HepG2 (cell line): ENCODE data around the gene JAKMIP2. TPM values are rescaled to one million over a fixed set of nuclear protein-coding genes. Genes with fewer than 3 reads are reported as not detected.

ENCODE experiments used
- ATAC-seq: fragments of 200-7000 bp; cut with Tn5 transposase; 3 replicates; pipeline ENCODE4 v1.9.1; 2020; ENCODE audit warnings: mild to moderate bottlenecking, moderate library complexity
- BruUV-seq: library from RNA; stranded (reverse); fragments of 400-500 nt; replicated peaks from 2 replicates; lab custom pipeline; 2021; lab: Mats Ljungman, UMichigan
- CTCF ChIA-PET: fragments of 300-600 bp; formaldehyde crosslinking; extraction: SDS; loops from one replicate; lab custom pipeline; 2021; ENCODE audit warnings: low total read pairs, inconsistent platforms, low intra/inter-chr PET ratio; lab: Yijun Ruan, JAX
- POLR2A ChIA-PET: fragments of 350-600 bp; sonication (Branson Sonifier 250); formaldehyde crosslinking; loops from one replicate; lab custom pipeline; 2020; ENCODE audit warnings: antibody characterized with exemption, inconsistent platforms; lab: Yijun Ruan, JAX
- DNase-seq: peaks from one replicate; pipeline ENCODE4 v3.0.0-alpha.2; 2015; ENCODE audit warnings: low spot score
- FAIRE-seq: peaks from 3 replicates; lab custom pipeline; 2011; peaks lifted over from hg19 to GRCh38; lab: Jason Lieb, UNC
- H2AFZ ChIP-seq: one replicate; pipeline ENCODE4 v1.6.1; 2011; ENCODE audit warnings: low read length, inconsistent platforms
- H3K27ac ChIP-seq: fragments of 300-600 bp; 3 replicates; pipeline ENCODE4 v1.8.0; 2011; ENCODE audit warnings: mixed run types, mild to moderate bottlenecking, mixed read lengths, low read length, inconsistent platforms; ENCODE audit not compliant: insufficient read depth; ENCODE audit errors: extremely low read length
- H3K27me3 ChIP-seq, 2 experiments: fragments of 200-600 bp in 1 of 2; 2 replicates in 1 of 2; 3 replicates in 1 of 2; pipeline versions ENCODE4 v1.6.0 to v1.8.0; 2011; ENCODE audit warnings: low read length in 2 of 2, mild to moderate bottlenecking in 2 of 2, moderate library complexity in 2 of 2, inconsistent platforms in 1 of 2; ENCODE audit not compliant: insufficient read depth in 2 of 2, control insufficient read depth in 1 of 2
- H3K36me3 ChIP-seq, 2 experiments: fragments of 200-600 bp in 1 of 2; replicated peaks in 1 of 2; 2 replicates in 1 of 2; 3 replicates in 1 of 2; pipeline versions ENCODE4 v1.5.1 to v1.8.0; 2011; ENCODE audit warnings: low read length in 2 of 2, inconsistent platforms in 1 of 2; ENCODE audit not compliant: insufficient read depth in 2 of 2, control insufficient read depth in 1 of 2
- H3K4me1 ChIP-seq: 2 replicates; pipeline ENCODE4 v1.5.1; 2012; ENCODE audit warnings: low read length, inconsistent platforms; ENCODE audit not compliant: insufficient read depth
- H3K4me2 ChIP-seq: 2 replicates; pipeline ENCODE4 v1.6.0; 2011; ENCODE audit warnings: low read depth, low read length, inconsistent platforms
- H3K4me3 ChIP-seq, 3 experiments: fragments of 200-600 bp in 1 of 3; sonication (generic), shearing (Covaris generic) in 1 of 3; replicated peaks in 1 of 3; 2 replicates each; pipeline ENCODE4 v1.5.1; 2011 to 2016; ENCODE audit warnings: low read length in 3 of 3, inconsistent platforms in 2 of 3, low read depth in 2 of 3, mild to moderate bottlenecking in 2 of 3, control low read depth in 1 of 3, mixed read lengths in 1 of 3; ENCODE audit not compliant: insufficient read depth in 1 of 3
- H3K79me2 ChIP-seq: one replicate; pipeline ENCODE4 v1.6.1; 2011; ENCODE audit warnings: low read length, inconsistent platforms; ENCODE audit not compliant: insufficient read depth
- H3K9ac ChIP-seq: 2 replicates; pipeline ENCODE4 v1.6.0; 2011; ENCODE audit warnings: mild to moderate bottlenecking, low read depth, low read length, inconsistent platforms; ENCODE audit not compliant: insufficient read depth
- H3K9me3 ChIP-seq: 2 replicates; pipeline ENCODE4 v1.5.1; 2012; ENCODE audit warnings: mild to moderate bottlenecking, low read length
- H4K20me1 ChIP-seq: 2 replicates; pipeline ENCODE4 v1.6.0; 2011; ENCODE audit warnings: inconsistent platforms, mild to moderate bottlenecking, low read length, moderate library complexity; ENCODE audit not compliant: insufficient read depth
- ARID5B ChIP-seq: IDR thresholded peaks from 2 replicates; pipeline ENCODE4 v1.4.0; 2020; ENCODE audit warnings: mild to moderate bottlenecking, missing genetic modification reagents
- ATF5 ChIP-seq: sonication (generic); formaldehyde crosslinking; IDR thresholded peaks from 2 replicates; pipeline ENCODE4 v1.4.0; 2020; ENCODE audit warnings: mild to moderate bottlenecking, low read depth, missing genetic modification reagents
- CCDC6 ChIP-seq: sonication (generic); formaldehyde crosslinking; IDR thresholded peaks from 2 replicates; pipeline ENCODE4 v1.8.1; 2022; ENCODE audit warnings: mild to moderate bottlenecking, missing genetic modification reagents, moderate library complexity
- CTCF ChIP-seq: sonication (generic); formaldehyde crosslinking; IDR thresholded peaks from 2 replicates; pipeline ENCODE4 v1.5.0; 2020; ENCODE audit warnings: mild to moderate bottlenecking, missing genetic modification reagents, moderate library complexity
- HNRNPK ChIP-seq: fragments of 200-400 bp; formaldehyde crosslinking; IDR thresholded peaks from 2 replicates; pipeline ENCODE4 v1.6.1; 2018; ENCODE audit warnings: low read length, low read depth, moderate library complexity, mild to moderate bottlenecking; ENCODE audit not compliant: poor library complexity, severe bottlenecking
- ONECUT2 ChIP-seq: sonication (generic); formaldehyde crosslinking; IDR thresholded peaks from 2 replicates; pipeline ENCODE4 v1.4.0; 2020; ENCODE audit warnings: missing genetic modification reagents
- PCBP2 ChIP-seq: fragments of 200-400 bp; formaldehyde crosslinking; optimal IDR thresholded peaks from 2 replicates; pipeline ENCODE3; 2018; ENCODE audit warnings: low read length, low read depth; ENCODE audit not compliant: poor library complexity, severe bottlenecking
- RBFOX2 ChIP-seq: fragments of 200-400 bp; formaldehyde crosslinking; IDR thresholded peaks from 2 replicates; pipeline ENCODE4 v1.6.1; 2017; ENCODE audit warnings: low read depth, mild to moderate bottlenecking, low read length
- SMC3 ChIP-seq: IDR thresholded peaks from 2 replicates; pipeline ENCODE4 v1.6.1; 2011; ENCODE audit warnings: low read length, improper control_type of control experiment
- SP5 ChIP-seq: IDR thresholded peaks from 2 replicates; pipeline ENCODE4 v1.6.1; 2016; ENCODE audit warnings: low read depth, borderline replicate concordance
- STAG1 ChIP-seq: sonication (generic); formaldehyde crosslinking; IDR thresholded peaks from 2 replicates; pipeline ENCODE4 v1.4.0; 2020; ENCODE audit warnings: missing genetic modification reagents
- TERF1 ChIP-seq: sonication (generic); formaldehyde crosslinking; IDR thresholded peaks from 2 replicates; pipeline ENCODE4 v1.8.0; 2022; ENCODE audit warnings: mild to moderate bottlenecking, missing genetic modification reagents, moderate library complexity
- ZFP1 ChIP-seq: IDR thresholded peaks from 2 replicates; pipeline ENCODE4 v1.6.1; 2016
- ZNF678 ChIP-seq: sonication (generic); formaldehyde crosslinking; IDR thresholded peaks from 2 replicates; pipeline ENCODE4 v1.4.0; 2020; ENCODE audit warnings: mild to moderate bottlenecking, missing genetic modification reagents
- WGBS: methylation state at CpG from one replicate; pipeline ENCODE4 v1.1.6; 2017; ENCODE audit warnings: low lambda C conversion rate; 5-methylcytosine and 5-hydroxymethylcytosine counted together
- in situ Hi-C: cut with HindIII; loops from 2 replicates; pipeline ENCODE4 v1.10.0; 2017; ENCODE audit warnings: low pct_unique_long_range_greater_than_20kb; ENCODE audit not compliant: extremely low pct_ligation_motif_present
- intact Hi-C: fragments of 100-400 bp; cut with micrococcal nuclease; formaldehyde crosslinking; loops from one replicate; pipeline ENCODE4 v1.10.0; 2022; ENCODE audit not compliant: unreplicated experiment
- polyA plus RNA-seq, 8 experiments: library from polyadenylated mRNA; depleted of rRNA in 3 of 8; stranded (reverse) in 7 of 8; unstranded in 1 of 8; fragments of >200 nt; fragmentation: Illumina TruSeq in 4 of 8; extraction: Trizol in 4 of 8; gene quantifications; 2 replicates each; pipeline versions ENCODE4 v1.2.1 to v1.2.3, GENCODE V29; 2011 to 2016; ENCODE audit warnings: low read depth in 4 of 8, missing spikeins in 1 of 8, mixed read lengths in 1 of 8; ENCODE audit not compliant: insufficient read depth in 1 of 8
- total RNA-seq, 5 experiments: library from RNA; depleted of rRNA; stranded (reverse); fragments of >200 nt; fragmentation: Illumina TruSeq; extraction: Trizol; gene quantifications; 2 replicates each; pipeline ENCODE4 v1.2.3, GENCODE V29; 2016; ENCODE audit warnings: low read depth in 1 of 5

JAKMIP2 gene
- total and polyA plus RNA-seq, 2 of the 13 experiments (the other 11 are each of a cell fraction or from before 2014, with no cell fraction given): 0.04 to 2.1 TPM

GRCh38 chr5:147826361-147826760 lies 43.8 kb upstream of the JAKMIP2 start (continued):
- TF ChIP-seq ONECUT2 (CRISPR knock-in tag): no peak
- TF ChIP-seq ATF5 (CRISPR knock-in tag): no peak

- ATAC-seq: peak; percentile 82
- TF ChIP-seq PCBP2 (peak; percentile 49), SP5 (CRISPR knock-in tag) (no peak), ZNF678 (no peak), RBFOX2 (0 out of 2 replicates have a peak, but pooled peaks have one; percentile 46), CTCF (CRISPR knock-in tag) (peak; percentile 79), HNRNPK (peak; percentile 68), TERF1 (CRISPR knock-in tag) (no peak), ARID5B (CRISPR knock-in tag) (0 out of 2 replicates have a peak, but pooled peaks have one; percentile 14), ZFP1 (CRISPR knock-in tag) (no peak), SMC3 (peak; percentile 67), STAG1 (peak; percentile 85), CCDC6 (CRISPR knock-in tag) (no peak)
These were observed 40.4 kb upstream of the JAKMIP2 start for GRCh38 chr5:147822686-147823491.

More at GRCh38 chr5:147822686-147823491, 40.4 kb upstream of the JAKMIP2 start:
- H2AFZ ChIP-seq: no peak overlapping the region
- WGBS: 29% methylated on average over 3 of the region's 4 CpGs
- H3K27ac ChIP-seq: no peak overlapping the region
- ChIA-PET POLR2A (no interaction called here), CTCF (interaction anchor here (1.0 to 1.6 kb wide), 2 partner anchors 35 to 195 kb away, joined by 7 to 26 read pairs; no protein-coding TSS in a partner anchor)
- H3K79me2 ChIP-seq: no peaks in the 10 kb centered on the region
- in situ Hi-C loops (loop anchor here (5.0 kb wide), 1 partner anchor 196 kb away; no protein-coding TSS in a partner anchor), intact Hi-C loops (loop anchor here (1.0 to 5.0 kb wide), 2 partner anchors 34 to 195 kb away; no protein-coding TSS in a partner anchor)
- BruUV-seq: no TSS peak
- no peak overlapping the region for H3K4me3 ChIP-seq
- H3K9me3 ChIP-seq: no peaks in the 10 kb centered on the region
- H3K4me1 ChIP-seq: peaks cover 10% of the 10 kb centered on the region; the same call in 1 of the 2 replicates
- H3K9ac ChIP-seq: no peak overlapping the region
- no peaks in the 10 kb centered on the region for H3K36me3 ChIP-seq
- H3K4me2 ChIP-seq: no peak overlapping the region
- FAIRE-seq: no peak
- no peaks in the 10 kb centered on the region for H4K20me1 ChIP-seq
- peak; percentile 17 for DNase-seq
- H3K27me3 ChIP-seq: no peaks in the 10 kb centered on the region
